ENCODE measurements around the gene COL15A1.
A peak's percentile ranks its signal among the peaks of the same experiment; 100 is the strongest.

COL15A1 gene

GRCh38 chr9:98974994-98975712 is 31.4 kb downstream of the COL15A1 start:
- peak; percentile 91 for DNase-seq (ENCODE audit: extremely low spot score)
- POLR2A ChIA-PET = no interaction called here

GRCh38 chr9:98975838-98976237 is 32.1 kb downstream of the COL15A1 start:
- DNase-seq (ENCODE audit: extremely low spot score) = no peak
- ChIA-PET CTCF (interaction anchor here (0.6 to 0.7 kb wide), 2 partner anchors 24 to 182 kb away, joined by 3 to 4 read pairs; no protein-coding TSS in a partner anchor), POLR2A (no interaction called here)
- TF ChIP-seq FOXA1 (IDR thresholded peaks at IDR 0.05) = no peak
- no peak for TF ChIP-seq PKNOX1 (IDR thresholded peaks at IDR 0.05)
- no peak for TF ChIP-seq BHLHE40 (IDR thresholded peaks at IDR 0.05; ENCODE audit: borderline replicate concordance)
- no peak for TF ChIP-seq ELF4 (IDR thresholded peaks at IDR 0.05)
- no peak for TF ChIP-seq FOXK2 (IDR thresholded peaks at IDR 0.05)
- TF ChIP-seq LEF1 (IDR thresholded peaks at IDR 0.05; ENCODE audit: borderline replicate concordance) = no peak
- no peak for TF ChIP-seq HDGF (IDR thresholded peaks at IDR 0.05; ENCODE audit: borderline replicate concordance)
- TF ChIP-seq TARDBP (IDR thresholded peaks at IDR 0.05) = no peak
- no peak for TF ChIP-seq NFRKB (IDR thresholded peaks at IDR 0.05)
- no peak for TF ChIP-seq CTBP1 (IDR thresholded peaks at IDR 0.05; ENCODE audit: borderline replicate concordance)
- TF ChIP-seq ZNF384 (IDR thresholded peaks at IDR 0.05) = no peak
- no peak for TF ChIP-seq SUZ12 (IDR thresholded peaks at IDR 0.05)
- no peak for TF ChIP-seq ARNT (IDR thresholded peaks at IDR 0.05)
- TF ChIP-seq L3MBTL2 (conservative IDR thresholded peaks at IDR 0.05) = no peak
- no peak for TF ChIP-seq FOXM1 (IDR thresholded peaks at IDR 0.05; ENCODE audit: borderline replicate concordance)
- TF ChIP-seq SP1 (IDR thresholded peaks at IDR 0.05) = no peak

More at GRCh38 chr9:98974994-98975712, 31.4 kb downstream of the COL15A1 start:
- TF ChIP-seq ARNT (IDR thresholded peaks at IDR 0.05) (no peak), L3MBTL2 (conservative IDR thresholded peaks at IDR 0.05) (no peak), ZNF384 (IDR thresholded peaks at IDR 0.05) (no peak), FOXK2 (IDR thresholded peaks at IDR 0.05) (no peak), BHLHE40 (IDR thresholded peaks at IDR 0.05; ENCODE audit: borderline replicate concordance) (no peak), CTBP1 (IDR thresholded peaks at IDR 0.05; ENCODE audit: borderline replicate concordance) (no peak), SP1 (IDR thresholded peaks at IDR 0.05) (no peak), LEF1 (IDR thresholded peaks at IDR 0.05; ENCODE audit: borderline replicate concordance) (no peak), NFRKB (IDR thresholded peaks at IDR 0.05) (no peak), ELF4 (IDR thresholded peaks at IDR 0.05) (no peak), SUZ12 (IDR thresholded peaks at IDR 0.05) (no peak), HDGF (IDR thresholded peaks at IDR 0.05; ENCODE audit: borderline replicate concordance) (no peak), PKNOX1 (IDR thresholded peaks at IDR 0.05) (no peak), FOXM1 (IDR thresholded peaks at IDR 0.05; ENCODE audit: borderline replicate concordance) (no peak), TARDBP (IDR thresholded peaks at IDR 0.05) (no peak), FOXA1 (IDR thresholded peaks at IDR 0.05) (no peak)
- CTCF ChIA-PET = interaction anchor here (0.6 to 2.0 kb wide), 5 partner anchors 10 to 1046 kb away, joined by 3 to 5 read pairs (median 4); no protein-coding TSS in a partner anchor

DNA sequence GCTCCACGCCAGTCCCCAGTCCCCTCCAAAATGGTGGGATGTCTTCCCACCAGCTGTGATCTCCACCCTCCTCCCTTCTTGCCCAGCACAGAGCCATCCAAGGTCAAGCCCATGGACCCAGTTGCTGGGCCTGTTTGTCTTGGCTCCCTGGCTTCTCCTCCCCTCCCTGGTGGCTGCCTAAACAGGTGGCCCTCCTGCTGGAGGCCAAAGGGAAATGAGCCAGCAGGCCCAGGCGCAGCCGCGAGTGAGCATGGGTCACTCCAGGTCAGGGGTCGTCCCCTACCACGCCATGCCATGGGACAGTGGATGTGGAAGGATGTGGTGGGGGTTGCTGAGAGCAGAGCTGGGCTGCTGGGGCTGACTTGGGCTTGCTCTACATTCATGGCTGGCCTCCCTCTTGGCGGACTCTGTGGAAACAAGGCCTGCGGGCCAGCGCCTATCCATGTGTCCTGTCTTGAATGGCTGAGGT is 33.6 kb downstream of the COL15A1 start:
- POLR2A ChIA-PET = no interaction called here
- CTCF ChIA-PET = interaction anchor here (1.5 kb wide), 1 partner anchor 21 kb away, joined by 4 read pairs; no protein-coding TSS in a partner anchor
- no peak for TF ChIP-seq ELF4 (IDR thresholded peaks at IDR 0.05)
- DNase-seq (ENCODE audit: extremely low spot score) = no peak

DNA sequence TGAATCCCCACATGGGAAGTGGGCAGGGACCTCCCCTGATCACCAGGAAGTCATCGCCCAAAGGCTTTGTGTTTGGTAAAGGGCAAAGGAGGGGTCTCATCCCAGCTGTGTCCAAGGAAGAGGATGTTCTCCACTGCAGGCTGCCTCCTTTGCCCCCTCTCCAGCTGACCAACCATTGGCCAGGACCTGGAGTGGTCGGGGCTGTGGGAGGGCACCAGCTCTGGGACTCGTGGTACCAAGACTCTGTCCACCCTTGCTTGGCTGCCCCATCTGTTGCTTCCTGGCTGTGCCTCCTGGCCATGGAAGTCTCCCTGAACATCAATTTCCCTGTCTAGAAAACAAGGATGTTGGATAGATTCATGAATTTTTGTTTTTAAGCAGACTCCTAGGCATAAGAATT is 34.1 kb downstream of the COL15A1 start:
- TF ChIP-seq SP1 (IDR thresholded peaks at IDR 0.05) (no peak), BHLHE40 (IDR thresholded peaks at IDR 0.05; ENCODE audit: borderline replicate concordance) (no peak), FOXA1 (IDR thresholded peaks at IDR 0.05) (no peak), SUZ12 (IDR thresholded peaks at IDR 0.05) (no peak), PKNOX1 (IDR thresholded peaks at IDR 0.05) (no peak), ZNF384 (IDR thresholded peaks at IDR 0.05) (no peak), CTBP1 (IDR thresholded peaks at IDR 0.05; ENCODE audit: borderline replicate concordance) (no peak), ELF4 (IDR thresholded peaks at IDR 0.05) (no peak)
- ChIA-PET POLR2A (no interaction called here), CTCF (interaction anchor here (1.5 kb wide), 1 partner anchor 21 kb away, joined by 4 read pairs; no protein-coding TSS in a partner anchor)

GRCh38 chr9:98978231-98978681 is 34.5 kb downstream of the COL15A1 start:
- DNase-seq (ENCODE audit: extremely low spot score) = no peak
- ChIA-PET CTCF (interaction anchor here (1.5 kb wide), 1 partner anchor 20 kb away, joined by 4 read pairs; no protein-coding TSS in a partner anchor), POLR2A (no interaction called here)
- TF ChIP-seq LEF1 (IDR thresholded peaks at IDR 0.05; ENCODE audit: borderline replicate concordance) (no peak), CTBP1 (IDR thresholded peaks at IDR 0.05; ENCODE audit: borderline replicate concordance) (no peak), SP1 (IDR thresholded peaks at IDR 0.05) (no peak), FOXK2 (IDR thresholded peaks at IDR 0.05) (no peak), ELF4 (IDR thresholded peaks at IDR 0.05) (no peak), HDGF (IDR thresholded peaks at IDR 0.05; ENCODE audit: borderline replicate concordance) (no peak), L3MBTL2 (conservative IDR thresholded peaks at IDR 0.05) (no peak), ARNT (IDR thresholded peaks at IDR 0.05) (no peak), ZNF384 (IDR thresholded peaks at IDR 0.05) (no peak)

More for the DNA sequence above, 34.1 kb downstream of the COL15A1 start:
- no peak for DNase-seq (ENCODE audit: extremely low spot score)

DNA sequence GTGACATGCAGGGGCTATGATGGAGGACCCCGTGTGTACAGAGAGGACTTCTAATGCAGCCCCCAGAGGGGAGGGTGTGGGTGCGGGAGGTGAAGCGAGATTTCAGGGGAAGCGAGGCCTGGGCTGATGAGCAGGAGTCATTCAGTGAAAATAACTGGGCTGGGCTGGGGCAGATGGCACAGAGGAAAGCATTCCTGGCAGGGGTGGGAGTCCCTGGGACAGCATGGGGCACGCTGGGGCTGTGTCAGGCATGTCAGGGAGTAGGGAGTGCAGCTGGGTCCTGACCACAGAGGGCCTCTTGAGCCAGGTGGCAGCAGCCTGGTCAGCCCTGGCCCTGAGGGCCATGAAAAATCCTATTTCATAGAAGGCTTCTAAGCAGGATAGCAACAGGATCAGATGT is 36.6 kb downstream of the COL15A1 start:
- no peak for DNase-seq (ENCODE audit: extremely low spot score)
- ChIA-PET POLR2A (no interaction called here), CTCF (no interaction called here)
- TF ChIP-seq PKNOX1 (IDR thresholded peaks at IDR 0.05) = no peak
- no peak for TF ChIP-seq SUZ12 (IDR thresholded peaks at IDR 0.05)
- no peak for TF ChIP-seq CTBP1 (IDR thresholded peaks at IDR 0.05; ENCODE audit: borderline replicate concordance)
- TF ChIP-seq FOXM1 (IDR thresholded peaks at IDR 0.05; ENCODE audit: borderline replicate concordance) = no peak
- no peak for TF ChIP-seq ELF4 (IDR thresholded peaks at IDR 0.05)
- TF ChIP-seq ARNT (IDR thresholded peaks at IDR 0.05) = no peak
- TF ChIP-seq LEF1 (IDR thresholded peaks at IDR 0.05; ENCODE audit: borderline replicate concordance) = no peak
- no peak for TF ChIP-seq ZNF384 (IDR thresholded peaks at IDR 0.05)
- TF ChIP-seq BHLHE40 (IDR thresholded peaks at IDR 0.05; ENCODE audit: borderline replicate concordance) = no peak
- no peak for TF ChIP-seq SP1 (IDR thresholded peaks at IDR 0.05)
- no peak for TF ChIP-seq L3MBTL2 (conservative IDR thresholded peaks at IDR 0.05)
- TF ChIP-seq NFRKB (IDR thresholded peaks at IDR 0.05) = no peak
- no peak for TF ChIP-seq FOXK2 (IDR thresholded peaks at IDR 0.05)
- no peak for TF ChIP-seq HDGF (IDR thresholded peaks at IDR 0.05; ENCODE audit: borderline replicate concordance)
- no peak for TF ChIP-seq FOXA1 (IDR thresholded peaks at IDR 0.05)
- TF ChIP-seq TARDBP (IDR thresholded peaks at IDR 0.05) = no peak
